Measurements from ENCODE around the gene SH2D5.
"Not testable (repeated sequence)": the region's sequence is repeated elsewhere in the genome, so short reads cannot be mapped to it uniquely, and the experiment has no call there.

The SH2D5 gene

DNA sequence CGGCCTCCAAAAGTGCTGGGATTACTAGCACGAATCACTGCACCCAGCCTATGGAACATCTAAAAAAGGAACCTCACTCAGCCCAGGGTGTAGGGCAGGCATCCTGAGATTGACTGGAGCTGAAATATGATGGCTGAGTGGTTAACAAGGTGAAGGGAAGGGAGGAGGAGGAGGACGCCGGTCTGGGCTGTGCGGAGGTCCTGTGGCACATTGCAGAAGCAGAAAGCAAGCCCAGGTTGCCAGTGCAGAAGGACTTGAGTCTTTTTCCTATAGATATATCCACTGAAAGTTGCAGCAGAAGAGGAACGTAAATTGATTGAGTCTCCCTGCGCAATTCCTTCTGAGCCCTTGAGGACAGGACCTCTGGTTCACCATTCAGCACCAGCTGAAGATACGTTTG lies 13.2 kb downstream of the SH2D5 start:
- TF ChIP-seq, protein P1, sequence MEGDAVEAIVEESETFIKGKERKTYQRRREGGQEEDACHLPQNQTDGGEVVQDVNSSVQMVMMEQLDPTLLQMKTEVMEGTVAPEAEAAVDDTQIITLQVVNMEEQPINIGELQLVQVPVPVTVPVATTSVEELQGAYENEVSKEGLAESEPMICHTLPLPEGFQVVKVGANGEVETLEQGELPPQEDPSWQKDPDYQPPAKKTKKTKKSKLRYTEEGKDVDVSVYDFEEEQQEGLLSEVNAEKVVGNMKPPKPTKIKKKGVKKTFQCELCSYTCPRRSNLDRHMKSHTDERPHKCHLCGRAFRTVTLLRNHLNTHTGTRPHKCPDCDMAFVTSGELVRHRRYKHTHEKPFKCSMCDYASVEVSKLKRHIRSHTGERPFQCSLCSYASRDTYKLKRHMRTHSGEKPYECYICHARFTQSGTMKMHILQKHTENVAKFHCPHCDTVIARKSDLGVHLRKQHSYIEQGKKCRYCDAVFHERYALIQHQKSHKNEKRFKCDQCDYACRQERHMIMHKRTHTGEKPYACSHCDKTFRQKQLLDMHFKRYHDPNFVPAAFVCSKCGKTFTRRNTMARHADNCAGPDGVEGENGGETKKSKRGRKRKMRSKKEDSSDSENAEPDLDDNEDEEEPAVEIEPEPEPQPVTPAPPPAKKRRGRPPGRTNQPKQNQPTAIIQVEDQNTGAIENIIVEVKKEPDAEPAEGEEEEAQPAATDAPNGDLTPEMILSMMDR (IDR thresholded peaks at IDR 0.05; ENCODE audit: low read depth, low read length, missing control alignments), result no peak
- DNase-seq (ENCODE audit: low read depth), result no peak
- H3K4me3 ChIP-seq (ENCODE audit: low read depth, low read length), result no peak overlapping the region

DNA sequence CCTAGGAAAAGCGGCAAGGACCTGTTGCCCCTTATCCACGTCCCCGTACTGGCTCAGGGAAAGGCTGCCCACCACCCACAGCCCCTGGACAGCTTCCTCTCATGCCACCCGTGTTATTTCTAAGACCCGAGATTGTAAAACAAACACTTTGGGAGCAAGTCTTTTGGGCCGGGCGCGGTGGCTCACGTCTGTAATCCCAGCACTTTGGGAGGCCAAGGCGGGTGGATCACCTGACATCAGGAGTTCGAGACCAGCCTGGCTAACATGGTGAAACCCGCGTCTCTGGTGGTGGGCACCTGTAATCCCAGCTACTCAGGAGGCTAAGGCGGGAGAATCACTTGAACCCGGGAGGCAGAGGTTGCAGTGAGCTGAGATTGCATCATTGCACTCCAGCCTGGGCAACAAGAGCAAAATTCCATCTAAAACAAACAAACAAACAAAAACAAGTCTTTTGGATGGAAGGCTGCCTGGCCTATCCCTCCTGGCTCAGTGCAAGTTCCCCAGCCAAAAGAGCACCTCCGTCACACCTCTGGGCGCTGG lies 14.1 kb downstream of the SH2D5 start:
- not testable (repeated sequence) for DNase-seq (ENCODE audit: low read depth); H3K4me3 ChIP-seq (ENCODE audit: low read depth, low read length)

DNA sequence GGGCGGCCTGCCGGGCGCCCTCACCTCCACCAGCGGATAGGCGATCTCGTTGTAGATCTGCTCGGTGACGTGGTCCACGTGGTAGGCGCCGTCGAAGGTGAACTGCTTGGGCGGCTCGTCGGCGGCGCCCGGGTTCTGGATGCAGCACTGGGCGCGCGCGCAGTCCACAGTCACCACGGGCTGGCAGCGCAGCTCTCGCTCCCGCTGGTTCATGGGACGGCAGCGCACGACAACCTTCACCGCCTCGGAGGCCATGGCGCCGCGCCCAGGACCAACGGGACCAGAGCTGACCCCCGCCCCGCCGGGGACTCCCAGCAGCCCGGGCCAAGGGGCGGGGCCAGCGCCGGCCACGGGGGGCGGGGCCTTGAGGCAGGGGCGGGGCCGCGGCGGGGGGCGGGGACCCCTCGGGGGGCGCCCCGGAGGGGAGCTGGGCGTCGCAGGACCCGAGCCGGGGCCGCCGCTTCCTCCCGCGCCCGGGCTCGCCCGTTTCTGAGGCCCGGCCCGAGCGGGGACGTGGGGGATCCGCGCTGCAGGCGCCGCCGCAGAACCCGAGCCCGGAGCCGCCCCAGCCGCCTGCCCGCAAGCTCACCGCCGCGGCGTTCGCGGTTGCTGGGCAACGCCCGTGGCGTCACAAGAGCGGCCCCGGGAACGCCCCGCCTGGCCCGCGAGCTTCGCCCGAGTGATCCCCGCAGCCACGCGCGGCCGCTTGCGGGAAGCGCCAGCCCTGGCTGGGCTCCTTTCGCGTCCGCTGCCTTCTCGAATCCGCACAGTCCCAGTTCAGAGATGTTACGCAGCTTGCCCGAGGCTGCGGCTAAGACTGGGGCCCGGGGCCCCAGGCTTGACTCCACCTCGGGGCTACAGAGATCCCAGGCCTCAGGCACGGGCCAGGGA lies 14.8 kb downstream of the SH2D5 start, which contains the start of gene KIF17:
Gene KIF17, minus strand, starts transcription at position 556 of the 891 bp plus-strand sequence. Its CDS starts 301 bp downstream, at position 255.
- DNase-seq (ENCODE audit: low read depth), result peak; percentile 8
- TF ChIP-seq, protein P1 (IDR thresholded peaks at IDR 0.05; ENCODE audit: low read depth, low read length, missing control alignments), result no peak
- H3K4me3 ChIP-seq (ENCODE audit: low read depth, low read length), result peak within 1 kb of the TSS; percentile 13; the same call in 1 of the 2 replicates

DNA sequence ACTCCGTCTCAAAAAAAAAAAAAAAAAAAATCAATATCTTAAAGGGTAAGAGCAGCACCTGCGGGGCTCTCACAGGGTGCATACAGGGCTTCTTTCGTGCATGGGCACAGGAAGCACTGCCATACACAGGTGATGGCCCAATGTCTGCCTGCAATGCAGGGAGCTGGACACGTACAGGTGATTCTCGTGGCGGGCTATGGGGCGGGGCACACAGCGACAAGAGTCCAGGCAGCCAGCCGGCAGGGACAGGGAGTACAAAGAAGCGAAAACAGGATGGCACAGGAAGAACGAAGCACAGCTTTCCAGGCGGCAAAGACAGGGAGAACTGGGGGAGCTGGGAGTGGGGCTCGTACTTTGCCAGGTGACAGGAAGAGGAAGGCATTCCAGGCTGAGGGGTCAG lies 16.3 kb downstream of the SH2D5 start:
- DNase-seq (ENCODE audit: low read depth), result no peak
- H3K4me3 ChIP-seq (ENCODE audit: low read depth, low read length), result no peak overlapping the region
- TF ChIP-seq, protein P1 (IDR thresholded peaks at IDR 0.05; ENCODE audit: low read depth, low read length, missing control alignments), result no peak

DNA sequence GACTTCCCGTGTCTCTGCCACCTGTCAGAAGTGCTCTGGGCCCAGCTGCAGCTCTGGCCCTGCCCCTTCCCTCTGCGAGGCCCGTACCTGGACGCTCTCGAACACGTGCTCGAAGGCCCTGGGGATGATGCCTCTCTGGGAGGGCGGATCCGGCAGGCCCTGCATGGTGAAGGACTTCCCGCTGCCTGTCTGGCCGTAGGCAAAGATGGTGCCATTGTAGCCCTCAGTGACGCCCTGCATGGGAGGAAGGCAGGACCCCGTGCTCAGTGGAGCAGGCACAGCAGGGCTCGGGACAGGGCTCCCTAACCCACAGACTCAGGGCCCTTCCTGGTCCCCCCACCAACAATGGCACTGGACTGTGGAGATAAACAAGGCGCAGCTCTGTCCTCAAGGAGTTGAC lies 17.1 kb downstream of the SH2D5 start:
- no peak for DNase-seq (ENCODE audit: low read depth)
- TF ChIP-seq, protein P1 (IDR thresholded peaks at IDR 0.05; ENCODE audit: low read depth, low read length, missing control alignments), result no peak
- no peak overlapping the region for H3K4me3 ChIP-seq (ENCODE audit: low read depth, low read length)

DNA sequence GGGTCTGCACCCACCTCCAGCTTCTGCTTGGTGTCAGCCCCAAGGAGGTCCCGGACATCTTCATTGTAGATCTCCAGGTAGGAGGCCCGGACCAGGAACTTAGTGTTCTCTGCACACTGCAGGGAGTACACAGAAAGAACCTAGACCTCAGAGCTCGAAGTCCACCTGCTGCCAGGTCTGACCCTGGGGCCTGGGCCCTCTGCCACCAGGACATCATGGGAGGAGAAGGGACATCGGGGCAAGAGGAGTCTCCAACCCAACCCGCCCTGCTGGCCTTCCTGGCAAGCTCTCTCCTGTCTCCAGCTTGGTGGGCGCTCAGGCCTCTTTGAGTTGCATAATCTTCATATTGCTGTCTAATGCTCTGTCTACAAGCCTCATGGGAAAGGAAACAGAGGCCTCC lies 19.1 kb downstream of the SH2D5 start:
- DNase-seq (ENCODE audit: low read depth), result no peak
- no peak overlapping the region for H3K4me3 ChIP-seq (ENCODE audit: low read depth, low read length)
- TF ChIP-seq, protein P1 (IDR thresholded peaks at IDR 0.05; ENCODE audit: low read depth, low read length, missing control alignments), result no peak

DNA sequence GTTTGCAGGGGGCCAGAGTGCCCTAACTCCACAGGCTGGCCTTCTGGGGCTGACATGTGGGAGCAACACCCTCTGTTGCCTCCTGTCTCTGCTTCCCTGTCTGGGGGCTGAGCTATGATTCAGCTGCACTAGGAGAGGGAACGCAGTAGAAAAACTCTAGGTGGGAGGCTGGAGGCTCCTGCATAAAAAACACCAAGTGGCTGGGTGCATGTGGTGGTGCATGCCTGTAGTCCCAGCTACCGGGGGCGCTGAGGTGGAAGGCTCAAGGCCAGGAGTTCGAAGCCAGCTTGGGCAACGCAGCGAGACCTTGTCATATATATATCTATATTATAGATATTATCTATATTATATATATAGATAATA lies 20.3 kb downstream of the SH2D5 start:
- TF ChIP-seq, protein P1 (IDR thresholded peaks at IDR 0.05; ENCODE audit: low read depth, low read length, missing control alignments), result no peak
- H3K4me3 ChIP-seq (ENCODE audit: low read depth, low read length), result no peak overlapping the region
- DNase-seq (ENCODE audit: low read depth), result no peak

Measured in GM12864 (cell line).